Left lung (tissue), 10 donors: Measurements from ENCODE around the gene SOX18. TPM values are rescaled to one million over a fixed set of nuclear protein-coding genes. Genes with fewer than 3 reads are reported as not detected.

Experiments used
- ATAC-seq: fragments of 200-7000 bp; cut with Tn5 transposase; one replicate; pipeline ENCODE4 v1.9.1; 2020; ENCODE audit warnings: moderate library complexity
- DNase-seq, 4 donors: peaks; one replicate each; pipeline ENCODE4 v3.0.0-alpha.2; 2013 to 2020
- H3K27ac ChIP-seq, 2 donors: fragments of 200-600 bp; sonication (generic) in 1 of 2; one replicate each; pipeline versions ENCODE4 v1.5.0 to v1.8.0; 2020 to 2021
- H3K27me3 ChIP-seq, 2 donors: fragments of 200-600 bp; sonication (generic) in 1 of 2; one replicate each; pipeline versions ENCODE4 v1.5.0 to v1.8.0; 2020 to 2021
- H3K36me3 ChIP-seq, 2 donors: fragments of 200-600 bp; sonication (generic) in 1 of 2; one replicate each; pipeline versions ENCODE4 v1.5.0 to v1.8.0; 2020 to 2021
- H3K4me1 ChIP-seq, 2 donors: fragments of 200-600 bp; one replicate each; pipeline ENCODE4 v1.8.0; 2021
- H3K4me3 ChIP-seq, 2 donors: fragments of 200-600 bp; sonication (generic) in 1 of 2; one replicate each; pipeline versions ENCODE4 v1.5.0 to v1.8.0; 2020 to 2021; ENCODE audit warnings: mild to moderate bottlenecking in 1 of 2
- H3K9me3 ChIP-seq, 2 donors: fragments of 200-600 bp; sonication (generic) in 1 of 2; one replicate each; pipeline versions ENCODE4 v1.5.0 to v1.8.0; 2020 to 2021
- intact Hi-C, 2 donors: fragments of 100-400 bp; cut with DNase I; formaldehyde crosslinking; loops; one replicate each; pipeline versions ENCODE4 v1.11.2 to v1.14.2; 2022
- microRNA-seq, 2 donors: library from miRNA; unstranded; fragments of <30 nt; microRNA quantifications; one replicate each; pipeline ENCODE4, GENCODE V29; 2019
- polyA plus RNA-seq, 6 donors: library from polyadenylated mRNA; unstranded; fragments of 120-200 nt; gene quantifications; one replicate each; pipeline ENCODE4 v1.2.1, GENCODE V29; 2013; ENCODE audit not compliant: insufficient read length in 6 of 6
- total RNA-seq, 2 donors: library from RNA; stranded (reverse); fragmentation: NEBNext Ultra II Directional; extraction: Animal tissue kit (Norgen Biotek cat#: 25700); gene quantifications; one replicate each; pipeline ENCODE4 v1.2.1, GENCODE V29; 2021
- TF ChIP-seq, protein P1 (sequence below), 2 donors: fragments of 200-600 bp; sonication (generic) in 1 of 2; IDR thresholded peaks; one replicate each; pipeline versions ENCODE4 v1.5.0 to v1.8.0; 2021; ENCODE audit warnings: antibody characterized with exemption in 2 of 2
- donor health status: DM: no; HTN: yes; CAD: no.
- donor health status: DM: no; HTN: no; CAD: no.

The SOX18 gene
- total and polyA plus RNA-seq, 8 donors: 11.5 to 69.2 (median 18.2) TPM

DNA sequence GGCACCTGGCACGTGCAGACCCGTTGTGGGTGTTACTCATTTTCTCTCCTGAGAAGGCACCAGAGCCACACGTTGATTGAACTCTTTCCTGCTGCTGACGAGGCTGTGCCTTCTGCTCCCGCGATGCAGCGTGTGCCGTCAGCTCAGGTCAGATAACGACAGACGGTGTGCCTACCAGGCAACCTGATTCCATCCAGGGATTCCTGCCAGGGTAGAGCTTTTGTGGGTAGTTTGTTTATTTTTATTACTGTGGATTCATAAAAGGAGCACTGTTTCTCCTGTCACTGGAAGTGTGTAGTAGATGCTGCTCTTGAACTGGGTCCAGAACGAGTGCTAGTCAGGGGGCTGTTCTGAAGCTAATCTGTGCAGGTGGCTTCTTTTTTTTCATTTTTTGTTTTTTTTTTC, 47.8 kb downstream of the SOX18 start:
- intact Hi-C loops: no loop called here
- H3K36me3 ChIP-seq: peaks cover 0 to 100% of the 10 kb centered on the region in 2 donors

GRCh38 chr20:64000906-64001305, 48.5 kb downstream of the SOX18 start:
- Histone ChIP-seq H3K36me3 (peaks cover 0 to 100% of the 10 kb centered on the region in 2 donors), H3K27ac (no peak overlapping the region), H3K4me1 (no peaks in the 10 kb centered on the region), H3K9me3 (no peaks in the 10 kb centered on the region), H3K27me3 (no peaks in the 10 kb centered on the region), H3K4me3 (no peak overlapping the region)
- DNase-seq (no peak), ATAC-seq (no peak)
- intact Hi-C loops: no loop called here
- TF ChIP-seq, protein P1, sequence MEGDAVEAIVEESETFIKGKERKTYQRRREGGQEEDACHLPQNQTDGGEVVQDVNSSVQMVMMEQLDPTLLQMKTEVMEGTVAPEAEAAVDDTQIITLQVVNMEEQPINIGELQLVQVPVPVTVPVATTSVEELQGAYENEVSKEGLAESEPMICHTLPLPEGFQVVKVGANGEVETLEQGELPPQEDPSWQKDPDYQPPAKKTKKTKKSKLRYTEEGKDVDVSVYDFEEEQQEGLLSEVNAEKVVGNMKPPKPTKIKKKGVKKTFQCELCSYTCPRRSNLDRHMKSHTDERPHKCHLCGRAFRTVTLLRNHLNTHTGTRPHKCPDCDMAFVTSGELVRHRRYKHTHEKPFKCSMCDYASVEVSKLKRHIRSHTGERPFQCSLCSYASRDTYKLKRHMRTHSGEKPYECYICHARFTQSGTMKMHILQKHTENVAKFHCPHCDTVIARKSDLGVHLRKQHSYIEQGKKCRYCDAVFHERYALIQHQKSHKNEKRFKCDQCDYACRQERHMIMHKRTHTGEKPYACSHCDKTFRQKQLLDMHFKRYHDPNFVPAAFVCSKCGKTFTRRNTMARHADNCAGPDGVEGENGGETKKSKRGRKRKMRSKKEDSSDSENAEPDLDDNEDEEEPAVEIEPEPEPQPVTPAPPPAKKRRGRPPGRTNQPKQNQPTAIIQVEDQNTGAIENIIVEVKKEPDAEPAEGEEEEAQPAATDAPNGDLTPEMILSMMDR (IDR thresholded peaks at IDR 0.05): no peak

More for the DNA sequence above, 47.8 kb downstream of the SOX18 start:
- TF ChIP-seq, protein P1 (IDR thresholded peaks at IDR 0.05): no peak
- H3K9me3 ChIP-seq: no peaks in the 10 kb centered on the region
- no peaks in the 10 kb centered on the region for H3K4me1 ChIP-seq
- H3K27ac ChIP-seq: no peak overlapping the region
- H3K27me3 ChIP-seq: no peaks in the 10 kb centered on the region
- no peak overlapping the region for H3K4me3 ChIP-seq
- DNase-seq: no peak
- ATAC-seq: no peak

Small RNA genes within 50 kb of the gene (microRNA-seq; reads per million reads assigned to microRNA genes)
- gene MIR6813: 0.96 to 3.2 reads per million in 2 donors

Other genes starting within 250 kb of the SOX18 start
- gene ZBTB46, start 218.4 kb downstream of the SOX18 start, total RNA-seq: 10 to 100 TPM in 1 of 2 donors, 1 to 10 TPM in 1; 9.2 to 11.3 TPM
- gene ZBTB46, start 218.4 kb downstream of the SOX18 start, polyA plus RNA-seq: 10 to 100 TPM in 4 of 6 donors, 1 to 10 TPM in 2; 9.4 to 16.3 (median 12.4) TPM
- gene ABHD16B, start 188.1 kb downstream of the SOX18 start, total RNA-seq: under 1 TPM in 1 of 2 donors, not detected in 1; 0.18 TPM
- not detected for gene ABHD16B, start 188.1 kb downstream of the SOX18 start, polyA plus RNA-seq
- 100 to 1,000 TPM; 105 to 116 TPM for gene TPD52L2, start 184.4 kb downstream of the SOX18 start, total RNA-seq
- 10 to 100 TPM; 82.6 to 95.5 (median 85.9) TPM for gene TPD52L2, start 184.4 kb downstream of the SOX18 start, polyA plus RNA-seq
- gene DNAJC5, start 154.5 kb downstream of the SOX18 start, total RNA-seq: 10 to 100 TPM; 39.9 to 59.5 TPM
- 10 to 100 TPM; 17.5 to 30.5 (median 24.3) TPM for gene DNAJC5, start 154.5 kb downstream of the SOX18 start, polyA plus RNA-seq
- gene UCKL1, start 93.2 kb downstream of the SOX18 start, total RNA-seq: 10 to 100 TPM; 26.7 to 31.6 TPM
- gene UCKL1, start 93.2 kb downstream of the SOX18 start, polyA plus RNA-seq: 10 to 100 TPM; 47.1 to 68.8 (median 60.0) TPM
- 10 to 100 TPM; 16.4 to 16.9 TPM for gene ZNF512B, start 79.7 kb downstream of the SOX18 start, total RNA-seq
- gene ZNF512B, start 79.7 kb downstream of the SOX18 start, polyA plus RNA-seq: 10 to 100 TPM; 23.1 to 38.3 (median 30.4) TPM
- 1 to 10 TPM; 4.6 to 6.0 TPM for gene SAMD10, start 70.0 kb downstream of the SOX18 start, total RNA-seq
- gene SAMD10, start 70.0 kb downstream of the SOX18 start, polyA plus RNA-seq: 10 to 100 TPM in 1 of 6 donors, 1 to 10 TPM in 5; 5.7 to 10.5 (median 8.0) TPM
- 10 to 100 TPM; 49.8 to 53.7 TPM for gene PRPF6, start 68.5 kb downstream of the SOX18 start, total RNA-seq
- 10 to 100 TPM; 75.1 to 85.4 (median 82.3) TPM for gene PRPF6, start 68.5 kb downstream of the SOX18 start, polyA plus RNA-seq
- 1 to 10 TPM in 1 of 2 donors, under 1 TPM in 1; 0.76 to 1.0 TPM for gene C20orf204, start 13.5 kb downstream of the SOX18 start, total RNA-seq
- gene C20orf204, start 13.5 kb downstream of the SOX18 start, polyA plus RNA-seq: 1 to 10 TPM in 5 of 6 donors, under 1 TPM in 1; 0.86 to 1.9 (median 1.2) TPM
- 10 to 100 TPM; 31.2 to 34.3 TPM for gene TCEA2, start 13.6 kb upstream of the SOX18 start, total RNA-seq
- 10 to 100 TPM; 68.5 to 93.0 (median 79.1) TPM for gene TCEA2, start 13.6 kb upstream of the SOX18 start, polyA plus RNA-seq
- 10 to 100 TPM; 23.4 to 63.9 TPM for gene RGS19, start 29.9 kb upstream of the SOX18 start, total RNA-seq
- 10 to 100 TPM in 1 of 6 donors, 1 to 10 TPM in 5; 6.3 to 13.3 (median 8.3) TPM for gene RGS19, start 29.9 kb upstream of the SOX18 start, polyA plus RNA-seq
- gene OPRL1, start 30.4 kb upstream of the SOX18 start, total RNA-seq: 1 to 10 TPM; 1.8 to 2.0 TPM
- 1 to 10 TPM; 1.9 to 2.5 (median 2.2) TPM for gene OPRL1, start 30.4 kb upstream of the SOX18 start, polyA plus RNA-seq
- under 1 TPM in 1 of 2 donors, not detected in 1; 0.45 TPM for gene LKAAEAR1, start 34.8 kb upstream of the SOX18 start, total RNA-seq
- under 1 TPM; 0.38 to 0.70 (median 0.50) TPM for gene LKAAEAR1, start 34.8 kb upstream of the SOX18 start, polyA plus RNA-seq
- not detected for gene NPBWR2, start 57.9 kb upstream of the SOX18 start, total RNA-seq
- gene NPBWR2, start 57.9 kb upstream of the SOX18 start, polyA plus RNA-seq: not detected
- not detected for gene MYT1, start 114.8 kb upstream of the SOX18 start, total RNA-seq
- under 1 TPM; 0.26 to 0.42 (median 0.32) TPM for gene MYT1, start 114.8 kb upstream of the SOX18 start, polyA plus RNA-seq
- gene PCMTD2, start 206.1 kb upstream of the SOX18 start, total RNA-seq: 10 to 100 TPM; 31.6 to 32.6 TPM
- gene PCMTD2, start 206.1 kb upstream of the SOX18 start, polyA plus RNA-seq: 100 to 1,000 TPM; 110 to 163 (median 131) TPM